H1 (cell line): ENCODE data around the gene PCDHB12. TPM values are rescaled to one million over a fixed set of nuclear protein-coding genes. Genes with fewer than 3 reads are reported as not detected.
"Not testable (repeated sequence)": the region's sequence is repeated elsewhere in the genome, so short reads cannot be mapped to it uniquely, and the experiment has no call there.

ENCODE experiments used
- CTCF ChIA-PET: fragments of 300-600 bp; sonication (Branson Sonifier 250); formaldehyde crosslinking; loops from one replicate; lab custom pipeline; 2021; ENCODE audit not compliant: partially characterized antibody; lab: Charles Lee
- POLR2A ChIA-PET: fragments of 300-600 bp; sonication (Branson Sonifier 250); formaldehyde crosslinking; loops from one replicate; lab custom pipeline; 2021; ENCODE audit warnings: inconsistent platforms; ENCODE audit not compliant: partially characterized antibody; lab: Charles Lee
- DNase-seq, 2 experiments: peaks; one replicate each; pipeline versions ENCODE4 v3.0.0 to v3.0.0-alpha.2; 2010 to 2022; ENCODE audit warnings: low spot score in 2 of 2, low read depth in 1 of 2, mixed read lengths in 1 of 2
- FAIRE-seq: peaks from 2 replicates; lab custom pipeline; 2011; peaks lifted over from hg19 to GRCh38; lab: Jason Lieb, UNC
- H2AFZ ChIP-seq: 2 replicates; pipeline ENCODE4 v1.8.1; 2012; ENCODE audit warnings: low read length, inconsistent platforms
- H2AK5ac ChIP-seq: 2 replicates; pipeline ENCODE4 v1.6.1; 2013; ENCODE audit warnings: low read depth, low read length
- H2BK120ac ChIP-seq: replicated peaks from 2 replicates; pipeline ENCODE3; 2013; ENCODE audit warnings: low read depth, low read length, inconsistent platforms
- H2BK12ac ChIP-seq: 2 replicates; pipeline ENCODE4 v1.6.1; 2013; ENCODE audit warnings: low read depth, low read length
- H2BK15ac ChIP-seq: 2 replicates; pipeline ENCODE4 v1.6.1; 2013; ENCODE audit warnings: low read length
- H2BK20ac ChIP-seq: 2 replicates; pipeline ENCODE4 v1.6.1; 2013; ENCODE audit warnings: low read length
- H2BK5ac ChIP-seq: 2 replicates; pipeline ENCODE4 v1.6.1; 2013; ENCODE audit warnings: low read depth, low read length
- H3K14ac ChIP-seq: 2 replicates; pipeline ENCODE4 v1.6.1; 2013; ENCODE audit warnings: inconsistent platforms; ENCODE audit not compliant: insufficient read length
- H3K18ac ChIP-seq: 2 replicates; pipeline ENCODE4 v1.6.1; 2013; ENCODE audit warnings: low read length; ENCODE audit errors: extremely low read depth
- H3K23ac ChIP-seq: 2 replicates; pipeline ENCODE4 v1.6.1; 2013; ENCODE audit warnings: inconsistent platforms; ENCODE audit not compliant: insufficient read length
- H3K23me2 ChIP-seq: 2 replicates; pipeline ENCODE4 v1.6.1; 2013; ENCODE audit warnings: low read depth, low read length
- H3K27ac ChIP-seq: 2 replicates; pipeline ENCODE4 v1.6.1; 2011; ENCODE audit warnings: low read depth, low read length, inconsistent platforms
- H3K27me3 ChIP-seq, 4 experiments: replicated peaks in 1 of 4; 1 replicate in 1 of 4; 2 replicates in 3 of 4; pipeline versions ENCODE4 v1.6.1 to v1.8.1; 2011 to 2013; ENCODE audit warnings: low read length in 3 of 4, mild to moderate bottlenecking in 3 of 4, inconsistent platforms in 2 of 4, mixed read lengths in 2 of 4, moderate library complexity in 1 of 4; ENCODE audit not compliant: control insufficient read depth in 3 of 4, insufficient read depth in 3 of 4; ENCODE audit errors: extremely low read depth in 1 of 4
- H3K36me3 ChIP-seq, 4 experiments: 2 replicates each; pipeline versions ENCODE4 v1.6.1 to v1.8.1; 2011 to 2013; ENCODE audit warnings: mild to moderate bottlenecking in 4 of 4, low read length in 3 of 4, moderate library complexity in 2 of 4, control low read depth in 1 of 4, inconsistent platforms in 1 of 4; ENCODE audit not compliant: insufficient read depth in 4 of 4, control insufficient read depth in 2 of 4
- H3K4ac ChIP-seq: replicated peaks from 2 replicates; pipeline ENCODE3; 2013; ENCODE audit warnings: low read length, low read depth, mixed read lengths, inconsistent platforms; ENCODE audit not compliant: insufficient read length
- H3K4me1 ChIP-seq, 4 experiments: replicated peaks in 1 of 4; 1 replicate in 1 of 4; 2 replicates in 3 of 4; pipeline versions ENCODE4 v1.6.1 to v1.8.1; 2011 to 2013; ENCODE audit warnings: low read length in 3 of 4, inconsistent platforms in 2 of 4, mixed read lengths in 1 of 4; ENCODE audit not compliant: insufficient read depth in 4 of 4, control insufficient read depth in 3 of 4
- H3K4me2 ChIP-seq, 2 experiments: 2 replicates each; pipeline versions ENCODE4 v1.6.1 to v1.8.1; 2011 to 2013; ENCODE audit warnings: low read depth in 2 of 2, low read length in 2 of 2, control low read depth in 1 of 2, inconsistent platforms in 1 of 2, mild to moderate bottlenecking in 1 of 2; ENCODE audit not compliant: insufficient read depth in 1 of 2
- H3K4me3 ChIP-seq, 4 experiments: fragments of 200-600, 300-600 bp in 1 of 4; sonication (generic), shearing (Covaris generic), sonication (Bioruptor Twin) in 1 of 4; 2 replicates each; pipeline versions ENCODE4 v1.5.1 to v1.8.1; 2011 to 2016; ENCODE audit warnings: low read length in 4 of 4, low read depth in 3 of 4, control low read depth in 2 of 4, inconsistent platforms in 2 of 4, mild to moderate bottlenecking in 2 of 4, mixed read lengths in 1 of 4, moderate library complexity in 1 of 4; ENCODE audit not compliant: insufficient read depth in 2 of 4; ENCODE audit errors: extremely low read depth in 1 of 4
- H3K56ac ChIP-seq: replicated peaks from 2 replicates; pipeline ENCODE3; 2013; ENCODE audit warnings: low read depth, mild to moderate bottlenecking, mixed read lengths, low read length, inconsistent platforms; ENCODE audit not compliant: insufficient read length
- H3K79me1 ChIP-seq: 2 replicates; pipeline ENCODE4 v1.6.1; 2013; ENCODE audit warnings: low read depth, low read length, control low read depth
- H3K79me2 ChIP-seq, 2 experiments: 2 replicates each; pipeline versions ENCODE4 v1.6.1 to v1.8.1; 2012 to 2013; ENCODE audit warnings: low read length in 2 of 2, mild to moderate bottlenecking in 2 of 2, inconsistent platforms in 1 of 2; ENCODE audit not compliant: insufficient read depth in 2 of 2, control insufficient read depth in 1 of 2
- H3K9ac ChIP-seq, 4 experiments: replicated peaks in 1 of 4; 1 replicate in 1 of 4; 2 replicates in 3 of 4; pipeline versions ENCODE4 v1.6.1 to v1.8.1; 2011 to 2013; ENCODE audit warnings: low read depth in 3 of 4, low read length in 3 of 4, control low read depth in 2 of 4, mild to moderate bottlenecking in 2 of 4, moderate library complexity in 2 of 4, inconsistent platforms in 1 of 4; ENCODE audit errors: extremely low read depth in 1 of 4
- H3K9me3 ChIP-seq, 2 experiments: 2 replicates each; pipeline versions ENCODE4 v1.6.1 to v1.8.1; 2012 to 2013; ENCODE audit warnings: mild to moderate bottlenecking in 2 of 2, moderate library complexity in 2 of 2, control low read depth in 1 of 2, inconsistent platforms in 1 of 2, low read depth in 1 of 2, low read length in 1 of 2, mixed read lengths in 1 of 2; ENCODE audit not compliant: insufficient read depth in 2 of 2
- H4K20me1 ChIP-seq, 2 experiments: replicated peaks in 1 of 2; 2 replicates each; pipeline versions ENCODE3 to v1.8.1; 2011 to 2013; ENCODE audit warnings: inconsistent platforms in 2 of 2, low read length in 2 of 2, mild to moderate bottlenecking in 1 of 2; ENCODE audit not compliant: insufficient read depth in 2 of 2, control insufficient read depth in 1 of 2
- H4K5ac ChIP-seq: 2 replicates; pipeline ENCODE4 v1.6.1; 2013; ENCODE audit warnings: low read length, low read depth, mixed read lengths, inconsistent platforms; ENCODE audit not compliant: insufficient read length
- H4K8ac ChIP-seq: 2 replicates; pipeline ENCODE4 v1.8.0; 2013; ENCODE audit warnings: mild to moderate bottlenecking, moderate library complexity, low read length, inconsistent platforms; ENCODE audit not compliant: insufficient read depth; ENCODE audit errors: extremely low read depth
- H4K91ac ChIP-seq: replicated peaks from 2 replicates; pipeline ENCODE3; 2013; ENCODE audit warnings: low read length, mixed read lengths, inconsistent platforms; ENCODE audit not compliant: insufficient read length
- whole genome bisulfite sequencing, 2 experiments: shearing (Covaris generic) in 1 of 2; methylation state at CpG; one replicate each; pipeline versions ENCODE4 v1.1.6 to v1.1.7; 2013 to 2015; ENCODE audit warnings: low lambda C conversion rate in 2 of 2, mixed read lengths in 2 of 2, inconsistent platforms in 1 of 2, low coverage in 1 of 2, missing lambda C conversion rate in 1 of 2; ENCODE audit not compliant: insufficient replicate concordance in 2 of 2, insufficient coverage in 1 of 2, insufficient read length in 1 of 2; ENCODE audit errors: extremely low coverage in 1 of 2, missing lambda C conversion rate in 1 of 2; 5-methylcytosine and 5-hydroxymethylcytosine counted together
- polyA plus RNA-seq, 7 experiments: library from polyadenylated mRNA; depleted of rRNA in 3 of 7; stranded (reverse) in 5 of 7; unstranded in 2 of 7; fragments of >200 nt in 5 of 7; fragments of 200-250 nt in 2 of 7; gene quantifications; 1 replicate in 5 of 7; 2 replicates in 1 of 7; 4 replicates in 1 of 7; pipeline versions ENCODE4 v1.2.1 to v1.2.3, GENCODE V29; 2011 to 2013; ENCODE audit warnings: missing spikeins in 2 of 7, mixed read lengths in 2 of 7
- total RNA-seq: library from RNA; stranded (reverse); fragmentation: NEBNext Ultra II Directional; extraction: Animal tissue kit (Norgen Biotek cat#: 25700); gene quantifications from 2 replicates; pipeline ENCODE4 v1.2.1, GENCODE V29; 2021

The PCDHB12 gene
- total and polyA plus RNA-seq, 2 of the 8 experiments (the other 6 are each of a cell fraction or from before 2014, with no cell fraction given), result 1.1 to 2.0 TPM

DNA sequence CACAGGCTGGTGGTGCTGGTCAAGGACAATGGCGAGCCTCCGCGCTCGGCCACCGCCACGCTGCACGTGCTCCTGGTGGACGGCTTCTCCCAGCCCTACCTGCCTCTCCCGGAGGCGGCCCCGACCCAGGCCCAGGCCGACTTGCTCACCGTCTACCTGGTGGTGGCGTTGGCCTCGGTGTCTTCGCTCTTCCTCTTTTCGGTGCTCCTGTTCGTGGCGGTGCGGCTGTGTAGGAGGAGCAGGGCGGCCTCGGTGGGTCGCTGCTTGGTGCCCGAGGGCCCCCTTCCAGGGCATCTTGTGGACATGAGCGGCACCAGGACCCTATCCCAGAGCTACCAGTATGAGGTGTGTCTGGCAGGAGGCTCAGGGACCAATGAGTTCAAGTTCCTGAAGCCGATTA is 7.5 kb downstream of the PCDHB12 start:
- H2BK15ac ChIP-seq, H3K4me3 ChIP-seq, H3K4ac ChIP-seq, H3K4me1 ChIP-seq, H2AFZ ChIP-seq, H2BK5ac ChIP-seq, H3K9ac ChIP-seq, H2AK5ac ChIP-seq, H3K36me3 ChIP-seq, FAIRE-seq, H3K79me1 ChIP-seq, H4K5ac ChIP-seq, H4K20me1 ChIP-seq, H3K56ac ChIP-seq, H3K14ac ChIP-seq, H4K8ac ChIP-seq, DNase-seq, H3K27ac ChIP-seq, H2BK20ac ChIP-seq, H3K23ac ChIP-seq, H4K91ac ChIP-seq, H3K79me2 ChIP-seq, H3K18ac ChIP-seq, H2BK120ac ChIP-seq, H3K4me2 ChIP-seq, POLR2A ChIA-PET, H3K23me2 ChIP-seq, H2BK12ac ChIP-seq, H3K27me3 ChIP-seq: not testable (repeated sequence)
- peaks cover 7 to 16% of the 10 kb centered on the region in 2 experiments; a peak in 3 of 4 replicates for H3K9me3 ChIP-seq
- WGBS, 2 experiments, result 90% methylated on average over 11 of the region's 26 CpGs; no CpG with 5 or more reads in 1 of the 2 experiments
- CTCF ChIA-PET, result interaction anchor here (1.1 to 2.8 kb wide), 5 partner anchors 13 to 298 kb away, joined by 3 to 13 read pairs (median 3); partner anchors contain the start of genes PCDHB11, PCDHB15 and PCDHGB1
